Neural progenitor cell (in vitro differentiated cells): ENCODE results near the gene TMEM63C.

Source experiments
- CTCF ChIP-seq: fragments of 200-600 bp; sonication (generic); IDR thresholded peaks from 2 replicates; pipeline ENCODE4 v1.5.1; 2017; ENCODE audit warnings: antibody characterized with exemption, mild to moderate bottlenecking
- EZH2 ChIP-seq: fragments of 200-600 bp; sonication (generic); IDR thresholded peaks from 2 replicates; pipeline ENCODE4 v1.6.1; 2017; ENCODE audit warnings: antibody characterized with exemption, mild to moderate bottlenecking, moderate library complexity

- TF ChIP-seq CTCF (no peak), EZH2 (no peak)
Observed at GRCh38 chr14:77142005-77142800, 39.4 kb upstream of the TMEM63C start.
